Measurements from ENCODE around the gene HBE1. TPM values are rescaled to one million over a fixed set of nuclear protein-coding genes. Genes with fewer than 3 reads are reported as not detected.

HBE1 gene
- total and polyA plus RNA-seq, 7 donors, result not detected

DNA sequence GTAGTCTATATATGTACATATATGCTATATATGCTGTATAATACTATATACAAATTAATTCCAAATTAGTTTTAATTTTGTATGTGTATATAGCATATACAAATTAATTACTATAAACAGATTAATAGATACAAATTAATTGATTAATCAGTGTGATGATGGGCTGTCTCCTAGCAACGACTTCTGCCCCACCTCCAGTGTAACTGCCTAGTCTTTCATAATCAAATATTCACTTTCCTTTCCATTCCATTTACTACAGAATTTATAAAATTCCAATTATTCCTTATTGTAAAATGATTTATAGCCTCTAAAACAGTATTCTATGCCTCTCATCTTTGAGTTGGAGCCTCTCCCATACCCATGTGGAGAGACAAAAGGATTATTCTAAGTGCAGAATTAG is 36.4 kb downstream of the HBE1 start:
- no peak overlapping the region for H3K4me3 ChIP-seq

GRCh38 chr11:5232821-5233220 is 36.9 kb downstream of the HBE1 start:
- Histone ChIP-seq H3K4me3 (no peak overlapping the region), H3K27ac (no peak overlapping the region), H3K27me3 (no peaks in the 10 kb centered on the region), H3K4me1 (no peaks in the 10 kb centered on the region), H3K9me3 (no peaks in the 10 kb centered on the region), H3K36me3 (no peaks in the 10 kb centered on the region)
- intact Hi-C loops (cut with DNase I), result no loop called here
- TF ChIP-seq, protein P1, sequence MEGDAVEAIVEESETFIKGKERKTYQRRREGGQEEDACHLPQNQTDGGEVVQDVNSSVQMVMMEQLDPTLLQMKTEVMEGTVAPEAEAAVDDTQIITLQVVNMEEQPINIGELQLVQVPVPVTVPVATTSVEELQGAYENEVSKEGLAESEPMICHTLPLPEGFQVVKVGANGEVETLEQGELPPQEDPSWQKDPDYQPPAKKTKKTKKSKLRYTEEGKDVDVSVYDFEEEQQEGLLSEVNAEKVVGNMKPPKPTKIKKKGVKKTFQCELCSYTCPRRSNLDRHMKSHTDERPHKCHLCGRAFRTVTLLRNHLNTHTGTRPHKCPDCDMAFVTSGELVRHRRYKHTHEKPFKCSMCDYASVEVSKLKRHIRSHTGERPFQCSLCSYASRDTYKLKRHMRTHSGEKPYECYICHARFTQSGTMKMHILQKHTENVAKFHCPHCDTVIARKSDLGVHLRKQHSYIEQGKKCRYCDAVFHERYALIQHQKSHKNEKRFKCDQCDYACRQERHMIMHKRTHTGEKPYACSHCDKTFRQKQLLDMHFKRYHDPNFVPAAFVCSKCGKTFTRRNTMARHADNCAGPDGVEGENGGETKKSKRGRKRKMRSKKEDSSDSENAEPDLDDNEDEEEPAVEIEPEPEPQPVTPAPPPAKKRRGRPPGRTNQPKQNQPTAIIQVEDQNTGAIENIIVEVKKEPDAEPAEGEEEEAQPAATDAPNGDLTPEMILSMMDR (IDR thresholded peaks at IDR 0.05), result no peak
- no peak for TF ChIP-seq POLR2AphosphoS5 (IDR thresholded peaks at IDR 0.05)
- TF ChIP-seq POLR2A (IDR thresholded peaks at IDR 0.05), result no peak
- TF ChIP-seq EP300 (IDR thresholded peaks at IDR 0.05), result no peak
- DNase-seq, result no peak
- WGBS, 2 donors, result 91 to 96% methylated on average over 2 of the region's 2 CpGs

More for the DNA sequence above, 36.4 kb downstream of the HBE1 start:
- no peak for DNase-seq
- intact Hi-C loops (cut with DNase I), result no loop called here
- H3K27ac ChIP-seq, result no peak overlapping the region
- H3K4me1 ChIP-seq, result no peaks in the 10 kb centered on the region
- H3K36me3 ChIP-seq, result no peaks in the 10 kb centered on the region
- H3K27me3 ChIP-seq, result no peaks in the 10 kb centered on the region
- H3K9me3 ChIP-seq, result no peaks in the 10 kb centered on the region
- TF ChIP-seq POLR2AphosphoS5 (IDR thresholded peaks at IDR 0.05) (no peak), POLR2A (IDR thresholded peaks at IDR 0.05) (no peak), EP300 (IDR thresholded peaks at IDR 0.05) (no peak)
- TF ChIP-seq, protein P1 (IDR thresholded peaks at IDR 0.05), result no peak
- WGBS, 2 donors, result 31 to 79% methylated on average over 1 of the region's 1 CpG

DNA sequence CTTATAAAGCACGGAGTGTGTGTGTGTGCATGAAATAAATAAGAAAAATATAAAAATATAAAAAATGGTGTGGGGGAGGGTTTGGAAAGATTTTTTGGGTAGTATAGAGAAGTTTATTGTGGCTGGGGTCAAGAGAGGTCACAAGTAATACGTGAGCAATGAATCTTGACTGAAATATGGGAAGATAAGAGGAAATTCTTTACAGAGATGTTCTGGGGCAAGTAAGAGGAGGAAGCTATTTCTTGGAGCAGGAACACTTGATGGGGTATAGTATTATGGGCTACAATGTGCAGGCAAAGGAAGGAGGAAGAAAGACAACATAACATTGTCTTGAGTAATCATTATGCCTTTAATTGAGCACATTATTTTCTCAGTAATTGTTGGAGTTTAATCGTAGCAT is 37.6 kb downstream of the HBE1 start:
- no peaks in the 10 kb centered on the region for H3K36me3 ChIP-seq
- no peak overlapping the region for H3K27ac ChIP-seq
- no peak for DNase-seq
- H3K9me3 ChIP-seq, result no peaks in the 10 kb centered on the region
- 60 to 72% methylated on average over 3 of the region's 3 CpGs for WGBS, 2 donors
- no peaks in the 10 kb centered on the region for H3K4me1 ChIP-seq
- no peak overlapping the region for H3K4me3 ChIP-seq
- H3K27me3 ChIP-seq, result no peaks in the 10 kb centered on the region
- intact Hi-C loops (cut with DNase I), result no loop called here
- TF ChIP-seq EP300 (IDR thresholded peaks at IDR 0.05) (no peak), POLR2A (IDR thresholded peaks at IDR 0.05) (no peak), POLR2AphosphoS5 (IDR thresholded peaks at IDR 0.05) (no peak)
- TF ChIP-seq, protein P1 (IDR thresholded peaks at IDR 0.05), result no peak

DNA sequence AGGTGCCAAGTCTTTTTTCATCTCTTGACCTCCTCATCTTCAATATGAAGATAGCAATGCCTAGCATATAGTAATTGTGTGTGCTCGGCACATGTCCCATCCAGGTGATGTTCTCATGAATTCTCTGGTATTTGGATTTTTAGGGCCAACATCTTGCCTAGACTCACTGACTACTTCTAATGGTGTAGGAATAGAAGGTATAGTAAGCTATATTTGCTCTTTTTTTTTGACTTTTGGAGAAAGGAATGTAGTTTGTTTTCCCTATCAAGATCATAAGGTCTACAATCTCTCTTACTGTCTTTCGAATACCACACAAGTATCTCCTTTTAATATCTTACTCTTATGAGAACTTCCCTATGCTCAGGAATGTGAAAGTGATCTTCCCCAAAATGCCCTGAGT is 38.6 kb downstream of the HBE1 start:
- no peaks in the 10 kb centered on the region for H3K27me3 ChIP-seq
- no peak overlapping the region for H3K4me3 ChIP-seq
- DNase-seq, result no peak
- WGBS, 2 donors, result 86 to 89% methylated on average over 2 of the region's 2 CpGs
- intact Hi-C loops (cut with DNase I), result no loop called here
- no peaks in the 10 kb centered on the region for H3K9me3 ChIP-seq
- H3K36me3 ChIP-seq, result no peaks in the 10 kb centered on the region
- no peaks in the 10 kb centered on the region for H3K4me1 ChIP-seq
- TF ChIP-seq, protein P1 (IDR thresholded peaks at IDR 0.05), result no peak
- H3K27ac ChIP-seq, result no peak overlapping the region

DNA sequence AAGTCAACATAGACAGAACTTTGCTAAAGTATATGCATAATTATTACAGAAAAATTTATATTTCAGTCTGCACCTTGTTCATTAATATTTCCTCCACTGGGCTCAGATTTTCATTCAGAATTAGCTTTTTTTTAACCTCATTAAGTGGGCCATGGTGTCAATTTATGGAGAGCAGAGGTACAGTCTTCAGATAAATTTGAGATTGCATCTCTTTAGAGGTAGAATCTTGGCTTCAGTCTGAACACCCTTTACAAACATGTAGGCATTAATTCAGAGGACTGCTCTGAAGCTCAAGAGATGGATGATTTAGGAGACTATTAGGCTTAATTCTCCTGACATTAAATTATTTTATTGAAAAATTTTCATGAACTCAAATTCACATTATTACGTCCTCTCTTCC is 39.5 kb downstream of the HBE1 start:
- no peaks in the 10 kb centered on the region for H3K36me3 ChIP-seq
- 89 to 94% methylated on average over 1 of the region's 1 CpG for WGBS, 2 donors
- no peak for DNase-seq
- no peaks in the 10 kb centered on the region for H3K9me3 ChIP-seq
- no peak overlapping the region for H3K4me3 ChIP-seq
- TF ChIP-seq, protein P1 (IDR thresholded peaks at IDR 0.05), result no peak
- TF ChIP-seq POLR2AphosphoS5 (IDR thresholded peaks at IDR 0.05) (no peak), POLR2A (IDR thresholded peaks at IDR 0.05) (no peak), EP300 (IDR thresholded peaks at IDR 0.05) (no peak)
- intact Hi-C loops (cut with DNase I), result no loop called here
- no peaks in the 10 kb centered on the region for H3K4me1 ChIP-seq
- no peak overlapping the region for H3K27ac ChIP-seq
- H3K27me3 ChIP-seq, result no peaks in the 10 kb centered on the region

Measured in sigmoid colon (tissue), 7 donors.